PC-9 (cell line): Measurements from ENCODE around the gene KCNC3. TPM values are rescaled to one million over a fixed set of nuclear protein-coding genes. Genes with fewer than 3 reads are reported as not detected.
A peak's percentile ranks its signal among the peaks of the same experiment; 100 is the strongest.

Experiments
- BruUV-seq: library from RNA; stranded (reverse); fragments of 400-500 nt; replicated peaks from 2 replicates; lab custom pipeline; 2021; lab: Mats Ljungman, UMichigan
- CTCF ChIA-PET: fragments of 300-600 bp; sonication (Branson Sonifier 250); formaldehyde crosslinking; loops from one replicate; lab custom pipeline; 2022; ENCODE audit warnings: antibody characterized with exemption; lab: Charles Lee
- POLR2A ChIA-PET: fragments of 300-600 bp; sonication (Branson Sonifier 250); formaldehyde crosslinking; loops from one replicate; lab custom pipeline; 2022; ENCODE audit warnings: antibody characterized with exemption; ENCODE audit not compliant: unreplicated experiment; lab: Charles Lee
- DNase-seq, 2 experiments: peaks; one replicate each; pipeline versions ENCODE4 v3.0.0 to v3.0.0-alpha.2; 2015 to 2022; ENCODE audit warnings: mixed read lengths in 1 of 2
- H2AFZ ChIP-seq: fragments of 200-600 bp; sonication (generic); 2 replicates; pipeline ENCODE4 v1.8.1; 2017; ENCODE audit warnings: antibody characterized with exemption
- H3F3A ChIP-seq: fragments of 200-600 bp; sonication (generic); 2 replicates; pipeline ENCODE4 v1.8.1; 2017; ENCODE audit warnings: antibody characterized with exemption, mild to moderate bottlenecking, low read depth; ENCODE audit not compliant: insufficient read depth
- H3K27ac ChIP-seq: fragments of 200-600 bp; sonication (generic); 2 replicates; pipeline ENCODE4 v1.6.1; 2016; ENCODE audit warnings: mixed run types
- H3K27me3 ChIP-seq: fragments of 200-600 bp; sonication (generic); 2 replicates; pipeline ENCODE4 v1.6.1; 2016; ENCODE audit warnings: low read depth, mixed run types; ENCODE audit not compliant: insufficient read depth
- H3K36me3 ChIP-seq: fragments of 200-600 bp; sonication (generic); 2 replicates; pipeline ENCODE4 v1.6.1; 2016; ENCODE audit warnings: low read depth, mixed run types
- H3K4me1 ChIP-seq: fragments of 200-600 bp; sonication (generic); replicated peaks from 2 replicates; pipeline ENCODE4 v1.6.1; 2016; ENCODE audit warnings: mixed run types; ENCODE audit not compliant: insufficient read depth
- H3K4me2 ChIP-seq: fragments of 200-600 bp; sonication (generic); 2 replicates; pipeline ENCODE4 v1.6.1; 2017; ENCODE audit warnings: mixed run types
- H3K4me3 ChIP-seq: fragments of 200-600 bp; sonication (generic); 2 replicates; pipeline ENCODE4 v1.6.1; 2016; ENCODE audit warnings: mixed run types
- H3K79me2 ChIP-seq: fragments of 200-600 bp; sonication (generic); 2 replicates; pipeline ENCODE4 v1.6.1; 2017; ENCODE audit warnings: low read depth, mixed run types
- H3K9me2 ChIP-seq: fragments of 200-600 bp; sonication (generic); 2 replicates; pipeline ENCODE4 v1.8.1; 2017; ENCODE audit warnings: mild to moderate bottlenecking; ENCODE audit not compliant: insufficient read depth
- H3K9me3 ChIP-seq: fragments of 200-600 bp; sonication (generic); 2 replicates; pipeline ENCODE4 v1.8.1; 2016; ENCODE audit warnings: low read depth; ENCODE audit not compliant: insufficient read depth
- H4K20me1 ChIP-seq: fragments of 200-600 bp; sonication (generic); 2 replicates; pipeline ENCODE4 v1.8.1; 2017; ENCODE audit not compliant: insufficient read depth
- CTCF ChIP-seq: fragments of 200-600 bp; sonication (generic); conservative IDR thresholded peaks from 2 replicates; pipeline ENCODE4 v1.6.1; 2017; ENCODE audit warnings: mixed run types, antibody characterized with exemption, mild to moderate bottlenecking, moderate library complexity
- EZH2 ChIP-seq: fragments of 200-600 bp; sonication (generic); IDR thresholded peaks from 2 replicates; pipeline ENCODE4 v1.8.0; 2017; ENCODE audit warnings: antibody characterized with exemption, low read depth
- intact Hi-C: fragments of 100-400 bp; cut with micrococcal nuclease; formaldehyde crosslinking; loops from one replicate; pipeline ENCODE4 v1.10.0; 2022; ENCODE audit not compliant: unreplicated experiment
- total RNA-seq: library from RNA; stranded (reverse); gene quantifications from 2 replicates; pipeline ENCODE4 v1.2.3, GENCODE V29; 2021

Gene KCNC3
- total RNA-seq, 1 experiment from 2014 or later, result 9.0 TPM

- Histone ChIP-seq H3K27me3 (no peaks in the 10 kb centered on the region), H3K4me2 (peak overlapping the region; percentile 51), H3K27ac (no peak overlapping the region), H2AFZ (no peak overlapping the region), H3F3A (peaks cover 10% of the 10 kb centered on the region; the same call in 1 of the 2 replicates), H3K4me3 (no peak overlapping the region), H3K36me3 (no peaks in the 10 kb centered on the region), H3K9me3 (no peaks in the 10 kb centered on the region), H3K9me2 (no peaks in the 10 kb centered on the region), H3K79me2 (no peaks in the 10 kb centered on the region), H4K20me1 (peaks cover 6% of the 10 kb centered on the region; the same call in 1 of the 2 replicates), H3K4me1 (0 out of 2 replicates have a peak, but pooled peaks cover 3% of the 10 kb centered on the region)
- peak in 1 of 2 experiments; percentile 42 for DNase-seq
- intact Hi-C loops, result no loop called here
- CTCF ChIA-PET, result no interaction called here
- no TSS peak for BruUV-seq
- POLR2A ChIA-PET, result interaction anchor here (0.6 to 1.0 kb wide), 3 partner anchors 13 to 1021 kb away, joined by 3 to 19 read pairs (median 3); partner anchors contain the start of gene KCNC3
- no peak for TF ChIP-seq EZH2
- no peak for TF ChIP-seq CTCF
Measured at GRCh38 chr19:50313812-50314536, 15.2 kb downstream of the KCNC3 start.

- no peak for DNase-seq
- no peak overlapping the region for H3K27ac ChIP-seq
- peaks cover 10% of the 10 kb centered on the region; the same call in 1 of the 2 replicates for H3F3A ChIP-seq
- H3K27me3 ChIP-seq, result no peaks in the 10 kb centered on the region
- ChIA-PET CTCF (no interaction called here), POLR2A (interaction anchor here (0.6 to 1.0 kb wide), 3 partner anchors 12 to 1020 kb away, joined by 3 to 19 read pairs (median 3); partner anchors contain the start of gene KCNC3)
- H3K4me3 ChIP-seq, result no peak overlapping the region
- H3K4me2 ChIP-seq, result no peak overlapping the region
- H3K4me1 ChIP-seq, result 0 out of 2 replicates have a peak, but pooled peaks cover 3% of the 10 kb centered on the region
- intact Hi-C loops, result no loop called here
- no peak for TF ChIP-seq CTCF
- no peak for TF ChIP-seq EZH2
- peaks cover 6% of the 10 kb centered on the region; the same call in 1 of the 2 replicates for H4K20me1 ChIP-seq
- no TSS peak for BruUV-seq
- H3K79me2 ChIP-seq, result no peaks in the 10 kb centered on the region
- H3K36me3 ChIP-seq, result no peaks in the 10 kb centered on the region
- H3K9me3 ChIP-seq, result no peaks in the 10 kb centered on the region
- no peaks in the 10 kb centered on the region for H3K9me2 ChIP-seq
- no peak overlapping the region for H2AFZ ChIP-seq
Measured at GRCh38 chr19:50312967-50313811, 16.0 kb downstream of the KCNC3 start.
